Osteoblast (primary cell): ENCODE measurements around the gene WDFY4. TPM values are rescaled to one million over a fixed set of nuclear protein-coding genes. Genes with fewer than 3 reads are reported as not detected.

ENCODE experiments used
- DNase-seq: peaks from one replicate; pipeline ENCODE4 v3.0.0; 2011; ENCODE audit warnings: low spot score, mixed read lengths; ENCODE audit not compliant: insufficient read length; ENCODE audit errors: missing footprints
- H2AFZ ChIP-seq: 2 replicates; pipeline ENCODE4 v1.6.0; 2011; ENCODE audit warnings: mild to moderate bottlenecking, low read length
- H3K27ac ChIP-seq: 2 replicates; pipeline ENCODE4 v1.5.1; 2011; ENCODE audit warnings: mild to moderate bottlenecking, low read depth, low read length, moderate library complexity
- H3K27me3 ChIP-seq: 2 replicates; pipeline ENCODE4 v1.6.0; 2012; ENCODE audit warnings: mild to moderate bottlenecking, control low read depth, inconsistent platforms, low read length, moderate library complexity; ENCODE audit not compliant: insufficient read depth
- H3K36me3 ChIP-seq: 2 replicates; pipeline ENCODE4 v1.5.1; 2011; ENCODE audit warnings: mild to moderate bottlenecking, low read length, control low read depth, moderate library complexity; ENCODE audit not compliant: insufficient read depth
- H3K4me1 ChIP-seq: 2 replicates; pipeline ENCODE4 v1.5.1; 2011; ENCODE audit warnings: mild to moderate bottlenecking, low read length, control low read depth, moderate library complexity; ENCODE audit not compliant: insufficient read depth
- H3K4me2 ChIP-seq: 2 replicates; pipeline ENCODE4 v1.6.0; 2011; ENCODE audit warnings: mild to moderate bottlenecking, low read length; ENCODE audit not compliant: insufficient read depth
- H3K4me3 ChIP-seq: fragments of 200-600 bp; sonication (generic); 3 replicates; pipeline ENCODE4 v1.5.1; 2012; ENCODE audit warnings: mild to moderate bottlenecking, low read length, inconsistent platforms; ENCODE audit not compliant: insufficient read depth
- H3K79me2 ChIP-seq: 2 replicates; pipeline ENCODE4 v1.6.0; 2012; ENCODE audit warnings: mild to moderate bottlenecking, low read length, control low read depth, inconsistent platforms; ENCODE audit not compliant: insufficient read depth
- H3K9me3 ChIP-seq: 2 replicates; pipeline ENCODE4 v1.5.1; 2011; ENCODE audit warnings: low read depth, low read length, control low read depth
- H4K20me1 ChIP-seq: 2 replicates; pipeline ENCODE4 v1.6.0; 2012; ENCODE audit warnings: mild to moderate bottlenecking, low read length, control low read depth; ENCODE audit not compliant: insufficient read depth
- CTCF ChIP-seq: IDR thresholded peaks from 2 replicates; pipeline ENCODE4 v1.5.1; 2011; ENCODE audit warnings: mild to moderate bottlenecking, low read depth, low read length, moderate library complexity; ENCODE audit errors: extremely low read depth
- total RNA-seq: library from RNA; depleted of rRNA; stranded (reverse); fragments of >200 nt; gene quantifications from 2 replicates; pipeline ENCODE4 v1.2.3, GENCODE V29; 2012

WDFY4 gene
- total RNA-seq, 1 donor, result 0.36 TPM

GRCh38 chr10:48789486-48790456 lies 105.1 kb downstream of the WDFY4 start:
- H3K27me3 ChIP-seq, result peaks cover 16% of the 10 kb centered on the region
- H3K36me3 ChIP-seq, result no peaks in the 10 kb centered on the region
- no peak overlapping the region for H3K4me3 ChIP-seq
- H3K9me3 ChIP-seq, result no peaks in the 10 kb centered on the region
- no peak overlapping the region for H3K27ac ChIP-seq
- no peak overlapping the region for H3K4me2 ChIP-seq
- H4K20me1 ChIP-seq, result no peaks in the 10 kb centered on the region
- no peaks in the 10 kb centered on the region for H3K79me2 ChIP-seq
- no peak for TF ChIP-seq CTCF
- DNase-seq, result no peak
- no peaks in the 10 kb centered on the region for H3K4me1 ChIP-seq
- no peak overlapping the region for H2AFZ ChIP-seq

GRCh38 chr10:48790457-48791044 lies 105.9 kb downstream of the WDFY4 start:
- Histone ChIP-seq H2AFZ (no peak overlapping the region), H4K20me1 (no peaks in the 10 kb centered on the region), H3K79me2 (no peaks in the 10 kb centered on the region), H3K36me3 (no peaks in the 10 kb centered on the region), H3K4me2 (no peak overlapping the region), H3K9me3 (no peaks in the 10 kb centered on the region), H3K4me3 (no peak overlapping the region), H3K4me1 (no peaks in the 10 kb centered on the region), H3K27me3 (peaks cover 16% of the 10 kb centered on the region), H3K27ac (no peak overlapping the region)
- TF ChIP-seq CTCF, result no peak
- no peak for DNase-seq

GRCh38 chr10:48791267-48791928 lies 106.7 kb downstream of the WDFY4 start:
- no peak overlapping the region for H3K4me3 ChIP-seq
- H2AFZ ChIP-seq, result no peak overlapping the region
- no peaks in the 10 kb centered on the region for H4K20me1 ChIP-seq
- H3K79me2 ChIP-seq, result no peaks in the 10 kb centered on the region
- TF ChIP-seq CTCF, result no peak
- H3K9me3 ChIP-seq, result no peaks in the 10 kb centered on the region
- no peaks in the 10 kb centered on the region for H3K4me1 ChIP-seq
- H3K27me3 ChIP-seq, result peaks cover 16% of the 10 kb centered on the region
- DNase-seq, result no peak
- no peak overlapping the region for H3K27ac ChIP-seq
- no peak overlapping the region for H3K4me2 ChIP-seq
- no peaks in the 10 kb centered on the region for H3K36me3 ChIP-seq

- Histone ChIP-seq H3K27me3 (peaks cover 16% of the 10 kb centered on the region), H3K36me3 (no peaks in the 10 kb centered on the region), H3K79me2 (no peaks in the 10 kb centered on the region), H2AFZ (no peak overlapping the region), H3K4me1 (no peaks in the 10 kb centered on the region), H3K27ac (no peak overlapping the region), H4K20me1 (no peaks in the 10 kb centered on the region), H3K4me2 (no peak overlapping the region), H3K4me3 (no peak overlapping the region), H3K9me3 (no peaks in the 10 kb centered on the region)
- TF ChIP-seq CTCF, result no peak
- DNase-seq, result no peak
Observed at GRCh38 chr10:48792121-48792520, 107.4 kb downstream of the WDFY4 start.
